HG02623 (cell line): ENCODE results near the gene PRSS16.
"Not testable (repeated sequence)": the region's sequence is repeated elsewhere in the genome, so short reads cannot be mapped to it uniquely, and the experiment has no call there.

ENCODE experiments used
- ATAC-seq: cut with Tn5 transposase; IDR thresholded peaks from one replicate; pipeline ENCODE4 v1.9.1; 2021; ENCODE audit warnings: moderate library complexity; ENCODE audit not compliant: unreplicated experiment

PRSS16 gene

DNA sequence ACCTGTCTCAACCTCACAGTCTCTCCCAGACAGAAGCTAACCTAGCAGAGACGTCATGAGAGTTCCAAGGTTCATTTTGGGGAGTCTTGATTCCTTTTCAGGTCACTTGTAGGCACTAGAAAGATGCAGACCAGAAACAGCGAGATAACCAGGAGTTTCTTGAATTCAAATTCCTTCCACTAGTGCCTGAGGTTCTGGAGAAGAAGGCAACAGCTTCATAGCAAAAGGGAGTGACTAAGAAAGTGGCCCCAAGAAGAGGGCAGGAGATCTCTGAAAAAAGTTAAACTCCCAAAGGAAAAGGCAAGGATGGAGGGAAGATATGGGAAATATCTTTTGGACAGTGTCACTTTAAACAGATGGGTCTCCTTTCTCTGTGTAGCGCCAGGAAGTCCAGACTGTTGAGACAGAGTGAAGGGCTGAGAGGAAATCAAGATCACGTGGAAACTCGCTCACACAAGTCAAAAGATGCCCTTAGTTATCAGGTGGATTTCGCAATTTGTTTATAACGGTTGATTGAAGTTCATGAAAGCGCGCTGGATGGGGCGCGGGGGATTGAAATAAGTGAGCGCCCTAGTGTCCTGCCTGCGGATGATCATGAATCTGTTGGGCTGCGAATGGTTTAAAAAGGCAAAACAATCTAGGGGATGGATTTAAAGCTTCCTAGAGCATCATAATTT, 4.8 kb upstream of the PRSS16 start:
- ATAC-seq: no peak

DNA sequence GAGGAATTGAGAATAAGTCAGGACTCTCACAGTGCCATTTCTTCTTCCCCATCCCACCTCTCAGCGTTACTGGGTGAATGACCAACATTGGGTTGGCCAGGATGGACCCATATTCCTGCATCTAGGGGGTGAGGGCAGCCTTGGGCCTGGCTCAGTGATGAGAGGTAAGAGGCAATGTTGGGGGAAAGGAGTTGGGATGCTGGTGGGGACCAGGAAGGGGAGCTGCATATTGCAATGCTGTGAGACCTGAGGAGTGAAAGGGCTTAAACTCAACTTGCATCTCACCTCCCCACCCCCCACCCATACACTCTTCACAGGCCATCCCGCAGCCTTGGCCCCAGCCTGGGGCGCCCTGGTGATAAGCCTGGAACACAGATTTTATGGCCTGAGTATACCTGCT, 1.3 kb downstream of the PRSS16 start:
- no peak for ATAC-seq

- ATAC-seq: no peak
These were observed 3.0 kb downstream of the PRSS16 start for GRCh38 chr6:27250277-27251111.

DNA sequence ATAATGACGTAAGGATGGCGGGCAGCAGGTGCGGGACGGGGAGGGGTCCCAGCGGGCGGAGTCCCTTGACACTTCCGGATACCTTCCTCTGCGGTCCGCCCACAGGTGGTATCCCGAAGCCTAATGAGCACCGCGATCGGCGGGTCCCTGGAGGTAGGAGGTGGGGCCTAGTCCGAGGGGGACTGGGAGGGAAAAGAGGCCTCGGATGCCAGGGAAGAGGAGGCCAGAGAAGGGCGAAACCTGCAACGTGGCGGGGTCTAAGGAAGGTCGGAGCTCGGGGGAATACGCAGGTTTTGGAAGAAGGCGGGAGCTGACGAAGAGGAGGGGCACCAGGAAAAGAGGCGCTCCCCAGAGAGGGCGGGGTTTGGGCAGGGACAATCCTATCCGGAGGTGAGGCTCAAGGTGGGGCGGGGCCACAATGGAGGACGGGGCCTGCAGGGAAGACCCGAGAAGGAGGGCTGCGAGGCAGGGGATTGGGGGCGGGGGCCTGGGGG, 3.7 kb downstream of the PRSS16 start:
- ATAC-seq: peak; percentile 71

- peak; percentile 75 for ATAC-seq
These were observed 4.2 kb downstream of the PRSS16 start for GRCh38 chr6:27251606-27252251.

GRCh38 chr6:27254566-27254965, 7.1 kb downstream of the PRSS16 start:
- no peak for ATAC-seq

- ATAC-seq: no peak
These were observed 8.4 kb downstream of the PRSS16 start for GRCh38 chr6:27255866-27256265.

DNA sequence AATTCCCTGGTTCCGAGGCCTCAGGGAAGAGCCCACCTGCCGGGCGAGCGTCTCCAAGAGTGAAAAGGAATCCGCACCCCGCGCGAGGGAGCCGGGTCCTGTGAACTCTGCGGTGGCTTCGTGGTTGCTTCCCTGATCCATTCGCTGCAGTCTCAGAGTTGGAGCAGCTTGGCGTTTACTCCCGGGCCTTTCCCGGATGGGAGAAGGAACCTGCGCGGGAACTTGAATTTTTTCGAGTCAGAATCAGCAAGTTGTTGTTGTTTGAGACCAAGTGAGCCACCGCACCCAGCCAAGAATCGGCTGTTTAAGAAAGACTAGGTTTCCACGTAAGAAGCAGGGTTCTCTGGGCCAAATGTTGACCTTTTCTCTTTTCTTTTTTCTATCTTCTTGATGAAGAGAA, 12.9 kb downstream of the PRSS16 start:
- no peak for ATAC-seq

GRCh38 chr6:27260836-27261375, 13.4 kb downstream of the PRSS16 start:
- ATAC-seq: no peak

- ATAC-seq: no peak
These were observed 16.4 kb downstream of the PRSS16 start for GRCh38 chr6:27263886-27264285.

DNA sequence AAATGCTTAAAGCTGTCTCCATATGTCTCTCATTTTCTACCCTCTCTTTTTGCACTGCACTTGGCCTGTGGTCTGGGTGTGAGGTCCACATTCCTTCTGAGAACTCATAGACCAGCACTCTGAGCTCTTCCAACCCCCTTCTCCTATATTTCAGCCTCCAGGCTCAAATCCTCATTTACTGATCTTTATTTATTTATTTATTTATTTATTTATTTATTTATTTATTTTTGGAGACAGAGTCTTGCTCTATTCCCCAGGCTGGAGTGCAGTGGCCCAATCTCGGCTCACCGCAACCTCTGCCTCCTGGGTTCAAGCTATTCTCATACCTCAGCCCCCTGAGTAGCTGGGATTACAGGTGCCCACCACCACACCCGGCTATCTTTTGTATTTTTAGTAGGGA, 19.5 kb downstream of the PRSS16 start:
- ATAC-seq: not testable (repeated sequence)

GRCh38 chr6:27267857-27268434, 20.4 kb downstream of the PRSS16 start:
- no peak for ATAC-seq

DNA sequence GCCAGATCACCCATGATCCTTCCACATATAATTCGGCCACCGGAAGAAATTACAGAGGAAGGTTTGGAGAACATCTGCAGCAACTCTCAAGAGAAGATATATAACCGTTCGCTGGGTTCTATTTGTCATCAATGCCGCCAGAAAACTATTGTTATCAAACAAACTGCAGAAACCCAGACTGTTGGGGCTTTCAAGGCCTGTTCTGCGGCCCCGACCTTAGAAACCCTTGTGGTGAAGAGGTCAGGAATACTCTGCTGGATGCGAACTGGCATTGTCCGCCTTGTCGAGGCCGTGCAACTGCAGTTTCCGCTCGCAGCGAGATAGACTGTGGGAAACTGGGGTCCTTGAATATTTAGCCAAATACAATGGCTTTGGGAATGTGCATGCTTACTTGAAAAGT, 21.3 kb downstream of the PRSS16 start:
- no peak for ATAC-seq

- no peak for ATAC-seq
These were observed 26.3 kb downstream of the PRSS16 start for GRCh38 chr6:27273783-27274182.

- no peak for ATAC-seq
These were observed 27.8 kb downstream of the PRSS16 start for GRCh38 chr6:27275025-27275956.

GRCh38 chr6:27279513-27280063, 32.1 kb downstream of the PRSS16 start:
- ATAC-seq: no peak

DNA sequence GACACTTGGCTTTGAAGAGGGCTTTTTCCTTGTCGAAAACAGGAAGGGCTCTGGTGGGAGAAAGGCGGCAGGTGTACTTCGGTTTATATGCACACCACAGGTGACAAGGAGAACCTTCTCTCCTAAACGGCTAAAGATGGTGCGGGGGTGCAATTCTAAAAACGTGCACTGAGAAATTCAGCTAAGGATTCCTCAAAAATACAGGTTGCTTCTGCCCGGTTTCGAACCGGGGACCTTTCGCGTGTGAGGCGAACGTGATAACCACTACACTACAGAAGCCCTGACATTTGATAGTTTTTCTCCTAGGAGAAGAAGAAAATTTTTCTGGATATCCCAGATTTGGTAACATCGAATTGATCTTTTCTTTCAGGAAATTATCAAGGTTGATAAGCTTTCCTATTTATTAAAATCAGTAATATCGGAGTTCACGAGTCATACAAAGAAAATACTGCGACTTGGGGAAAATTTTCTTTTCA, 32.6 kb downstream of the PRSS16 start:
- no peak for ATAC-seq

GRCh38 chr6:27280540-27281000, 33.1 kb downstream of the PRSS16 start:
- ATAC-seq: no peak

- ATAC-seq: no peak
These were observed 33.6 kb downstream of the PRSS16 start for GRCh38 chr6:27281105-27281539.
